Central memory CD4-positive, alpha-beta T cell (primary cell): ENCODE measurements around the gene RIC8A.
"Not testable (repeated sequence)": the region's sequence is repeated elsewhere in the genome, so short reads cannot be mapped to it uniquely, and the experiment has no call there.

ENCODE experiments used
- DNase-seq: peaks from one replicate; pipeline ENCODE4 v3.0.0; 2022

Gene RIC8A

DNA sequence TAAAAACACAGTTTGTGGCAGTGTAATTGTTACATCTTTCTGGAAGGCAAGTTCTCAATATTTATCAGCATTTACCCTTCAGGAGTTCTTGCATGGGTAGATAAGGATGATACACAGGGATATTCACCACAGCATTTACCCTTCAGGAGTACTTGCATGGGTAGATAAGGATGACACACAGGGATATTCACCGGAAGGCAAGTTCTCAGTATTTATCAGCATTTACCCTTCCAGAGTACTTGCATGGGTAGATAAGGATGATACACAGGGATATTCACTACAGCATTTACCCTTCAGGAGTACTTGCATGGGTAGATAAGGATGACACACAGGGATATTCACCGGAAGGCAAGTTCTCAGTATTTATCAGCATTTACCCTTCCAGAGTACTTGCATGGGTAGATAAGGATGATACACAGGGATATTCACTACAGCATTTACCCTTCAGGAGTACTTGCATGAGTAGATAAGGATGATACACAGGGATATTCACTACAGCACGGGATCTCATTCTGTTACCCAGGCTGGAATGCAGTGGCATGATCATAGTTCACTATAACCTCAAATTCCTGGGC, 13.2 kb downstream of the RIC8A start:
- DNase-seq: not testable (repeated sequence)

DNA sequence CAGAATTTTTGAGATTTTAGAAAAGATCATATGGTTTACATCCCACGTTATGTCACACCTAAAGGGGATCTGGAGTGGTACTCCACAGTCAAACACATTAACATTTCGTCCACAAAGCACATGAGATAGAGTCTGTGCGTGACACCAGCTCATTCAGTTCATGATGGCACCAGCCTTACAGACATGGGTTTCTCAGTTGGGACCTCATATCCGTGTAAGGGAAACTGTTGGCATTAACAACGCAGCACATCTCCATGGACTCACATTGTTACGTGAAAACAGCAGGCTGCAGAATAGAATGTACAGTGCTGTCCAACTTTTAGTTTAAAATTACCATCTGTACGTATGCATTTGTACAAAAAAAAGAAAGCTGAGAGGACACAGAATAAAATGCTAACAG, 14.0 kb downstream of the RIC8A start:
- DNase-seq: no peak

GRCh38 chr11:221998-222789, 14.7 kb downstream of the RIC8A start:
- DNase-seq: no peak

GRCh38 chr11:223026-223789, 15.7 kb downstream of the RIC8A start:
- DNase-seq: no peak

DNA sequence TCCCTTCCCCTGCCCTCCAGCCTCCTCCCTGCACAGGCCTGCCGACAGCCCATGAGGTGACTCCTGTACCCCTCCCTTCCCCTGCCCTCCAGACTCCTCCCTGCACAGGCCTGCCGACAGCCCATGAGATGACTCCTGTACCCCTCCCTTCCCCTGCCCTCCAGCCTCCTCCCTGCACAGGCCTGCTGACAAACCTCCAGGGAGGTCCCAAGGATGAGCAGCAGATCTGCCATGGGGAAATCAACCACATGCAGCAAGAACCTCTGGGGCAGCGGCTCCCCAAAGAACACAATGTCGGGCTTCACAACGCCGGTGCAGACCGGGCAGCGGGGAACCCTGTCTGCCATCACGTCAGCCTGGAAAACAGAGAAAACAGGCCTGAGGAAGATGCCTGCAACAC, 16.4 kb downstream of the RIC8A start:
- DNase-seq: no peak

DNA sequence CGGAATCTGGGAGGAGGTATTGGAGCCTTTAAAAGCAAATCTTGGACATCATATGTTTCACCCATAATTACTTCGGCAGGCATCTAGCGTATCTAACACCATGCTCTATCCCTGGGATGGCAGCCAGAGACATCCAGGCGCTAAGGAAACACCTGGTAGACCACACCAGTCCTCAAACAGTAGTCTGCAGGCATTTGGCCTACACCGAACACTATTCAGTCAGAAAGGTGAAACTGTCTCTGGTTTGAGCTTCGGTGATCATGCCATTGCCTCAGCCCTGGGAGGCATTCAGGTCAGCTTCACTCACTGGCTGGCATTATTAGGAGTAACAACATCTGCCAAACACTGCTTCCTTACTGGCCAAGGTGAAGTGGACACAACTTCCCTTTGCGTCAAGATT, 16.9 kb downstream of the RIC8A start:
- no peak for DNase-seq

DNA sequence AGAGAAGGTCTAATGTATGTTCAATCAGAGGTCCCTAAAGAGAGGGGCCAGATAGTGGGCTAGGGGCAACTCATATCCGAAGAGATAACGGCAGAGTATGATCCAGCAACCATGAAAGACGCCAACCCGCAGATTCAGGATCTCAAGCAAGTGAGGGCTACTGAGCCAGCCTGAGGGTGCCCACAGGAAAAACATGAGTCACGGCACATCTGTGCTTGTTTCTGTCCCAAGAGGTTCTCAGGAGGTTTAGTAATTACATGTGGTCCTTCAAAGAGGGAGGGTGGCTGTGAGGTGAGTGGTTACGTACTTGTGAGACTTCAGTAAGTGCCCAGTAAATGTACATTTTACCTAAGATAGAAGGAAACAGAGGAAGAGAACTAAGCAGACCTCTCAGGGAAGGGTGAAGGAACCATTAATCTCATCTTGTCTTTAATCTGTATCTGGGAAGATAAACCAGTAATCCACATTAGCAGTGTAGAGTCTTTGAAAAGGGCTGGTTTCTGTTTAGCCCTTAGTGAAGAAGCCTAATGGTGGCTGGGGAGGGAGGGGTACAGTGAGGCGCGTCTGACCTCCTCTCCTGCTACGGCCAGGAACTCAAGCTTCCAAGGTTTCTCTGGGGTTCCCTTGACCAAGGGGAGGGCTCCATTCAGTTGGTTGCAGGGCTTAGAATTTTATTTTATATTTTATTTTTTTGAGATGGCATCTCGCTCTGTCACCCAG, 18.4 kb downstream of the RIC8A start:
- DNase-seq: no peak

DNA sequence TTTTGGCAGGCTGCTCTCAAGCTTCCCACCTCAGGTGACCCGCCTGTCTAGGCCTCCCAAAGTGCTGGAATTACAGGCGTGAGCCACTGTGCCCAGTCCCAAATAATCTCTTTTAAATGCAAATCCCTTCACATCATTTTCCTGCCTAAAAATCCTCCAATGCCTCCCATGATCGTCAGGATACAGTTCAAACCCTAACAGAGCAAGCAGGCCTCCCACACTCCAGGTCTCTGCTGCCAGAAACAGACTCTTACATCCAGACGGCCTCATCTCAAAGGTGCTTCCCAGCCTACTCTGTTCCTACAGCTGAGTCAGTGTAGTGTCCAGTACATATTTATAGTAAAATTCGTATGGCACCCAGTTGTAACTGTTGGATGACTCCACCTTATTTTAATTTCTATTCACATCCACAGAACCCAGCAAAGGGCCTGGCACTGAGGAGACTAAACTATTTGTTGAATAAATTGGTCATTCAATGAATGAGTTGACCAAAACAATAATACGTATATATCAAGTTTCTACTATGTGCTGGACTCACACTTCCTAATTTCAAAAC, 20.4 kb downstream of the RIC8A start:
- no peak for DNase-seq

GRCh38 chr11:230431-230830, 22.9 kb downstream of the RIC8A start:
- DNase-seq: no peak

GRCh38 chr11:232783-233565, 25.5 kb downstream of the RIC8A start:
- no peak for DNase-seq

GRCh38 chr11:235180-235579, 27.7 kb downstream of the RIC8A start:
- DNase-seq: no peak

DNA sequence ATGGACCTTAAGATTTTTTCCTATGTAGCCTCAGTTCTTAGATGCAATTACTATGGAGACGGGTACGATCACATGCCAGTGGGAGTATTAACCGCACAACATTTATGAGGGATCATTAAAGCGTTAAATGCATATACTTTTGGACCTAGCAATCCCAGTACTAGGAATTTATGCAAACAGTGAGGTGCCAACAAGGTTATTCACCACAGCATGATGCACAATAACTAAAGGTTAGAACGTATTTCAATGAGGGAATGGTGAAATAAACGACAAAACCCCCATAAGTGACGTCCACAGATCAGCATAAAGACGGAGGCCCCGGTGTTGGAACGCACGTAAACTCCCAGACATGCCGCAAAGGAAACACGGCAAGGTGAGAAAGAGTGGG, 28.1 kb downstream of the RIC8A start:
- peak; percentile 86 for DNase-seq

- DNase-seq: peak; percentile 88
Measured at GRCh38 chr11:235997-236773, 28.7 kb downstream of the RIC8A start, which contains the start of gene SIRT3. Gene SIRT3 (minus strand): TSS chr11:236342. CDS start chr11:236328, 14 bp downstream.

DNA sequence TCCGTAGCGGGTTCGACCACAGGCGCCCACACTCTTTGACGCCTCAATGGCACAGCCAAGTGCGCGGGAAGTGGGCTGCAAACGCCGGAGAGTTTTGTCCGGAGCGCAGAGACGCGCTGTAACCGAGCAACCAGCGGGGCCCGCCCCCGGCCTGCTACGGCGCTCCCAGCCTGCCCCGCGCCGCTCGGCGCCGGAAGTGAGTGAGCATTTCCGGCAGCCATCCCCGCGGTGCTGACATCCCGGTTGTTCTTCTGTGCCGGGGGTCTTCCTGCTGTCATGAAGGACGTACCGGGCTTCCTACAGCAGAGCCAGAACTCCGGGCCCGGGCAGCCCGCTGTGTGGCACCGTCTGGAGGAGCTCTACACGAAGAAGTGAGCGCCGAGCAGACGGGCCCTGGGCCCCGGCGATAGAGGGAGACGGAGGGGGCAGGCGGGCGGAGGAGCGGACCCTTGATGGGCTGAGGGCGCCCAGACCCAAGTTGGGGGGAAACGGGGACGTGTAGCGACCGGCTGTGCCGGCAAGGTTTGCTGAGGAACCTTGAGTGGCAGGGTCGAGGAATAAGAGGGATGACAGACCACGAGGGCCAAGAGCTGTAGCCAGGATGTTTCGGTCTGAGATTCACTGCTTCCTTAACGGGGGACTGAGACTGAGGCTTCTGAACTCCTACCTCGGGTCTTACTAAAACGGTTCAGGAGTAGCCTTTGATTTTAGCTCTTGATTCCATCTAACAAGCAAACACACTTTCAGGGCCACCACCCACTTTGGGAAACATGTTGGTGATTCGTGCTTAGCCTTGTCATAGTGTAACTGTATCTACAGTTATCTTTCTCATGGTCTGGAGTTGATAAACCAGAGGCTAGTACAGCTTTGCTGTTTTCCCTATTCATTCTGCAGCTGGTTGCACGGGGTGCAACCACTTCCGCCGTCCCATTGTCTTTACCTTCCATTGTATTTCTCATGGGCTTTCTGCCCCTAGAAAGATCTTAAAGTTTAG, 29.6 kb downstream of the RIC8A start, which contains the start of gene PSMD13:
Gene PSMD13 (plus strand): TSS at position 203 of the 994 bp plus-strand sequence. CDS start 74 bp downstream, at position 277.
- DNase-seq: peak; percentile 86

GRCh38 chr11:238346-238745, 30.8 kb downstream of the RIC8A start:
- DNase-seq: not testable (repeated sequence)

DNA sequence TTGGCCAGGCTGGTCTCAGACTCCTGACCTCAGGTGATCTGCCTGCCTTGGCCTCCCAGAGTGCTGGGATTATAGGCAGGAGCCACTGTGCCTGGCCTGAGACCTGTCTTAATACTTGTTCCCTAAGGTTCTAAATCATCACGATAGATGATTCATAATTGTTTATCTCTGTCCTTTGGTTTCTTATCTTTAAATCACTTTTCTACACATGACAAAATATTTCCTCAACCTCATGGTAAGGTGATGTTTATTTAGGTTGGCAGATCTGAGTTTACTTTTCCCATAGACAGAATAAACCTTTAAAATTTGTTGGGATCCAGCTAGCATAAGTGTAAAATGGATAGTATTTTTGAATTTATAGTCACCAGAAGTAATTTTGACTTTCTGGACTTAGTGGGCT, 32.8 kb downstream of the RIC8A start:
- DNase-seq: no peak

GRCh38 chr11:241634-242033, 34.1 kb downstream of the RIC8A start:
- DNase-seq: no peak

GRCh38 chr11:244376-244775, 36.9 kb downstream of the RIC8A start:
- no peak for DNase-seq

- DNase-seq: no peak
Measured at GRCh38 chr11:249062-249461, 41.6 kb downstream of the RIC8A start.

GRCh38 chr11:250274-250673, 42.8 kb downstream of the RIC8A start:
- DNase-seq: no peak
